Keratinocyte (primary cell): Measurements from ENCODE around the gene TMEM147.

Source experiments
- CTCF ChIP-seq, 3 experiments: IDR thresholded peaks in 1 of 3; conservative IDR thresholded peaks in 1 of 3; optimal IDR thresholded peaks in 1 of 3; 2 replicates in 2 of 3; 3 replicates in 1 of 3; pipeline versions ENCODE3 to v1.5.1; 2011; ENCODE audit warnings: low read length in 3 of 3, mild to moderate bottlenecking in 3 of 3, moderate library complexity in 2 of 3, control low read depth in 1 of 3, inconsistent platforms in 1 of 3; ENCODE audit not compliant: insufficient read depth in 2 of 3; ENCODE audit errors: extremely low read depth in 1 of 3
- EZH2 ChIP-seq: IDR thresholded peaks from one replicate; pipeline ENCODE4 v1.6.1; 2012; ENCODE audit warnings: inconsistent platforms, mild to moderate bottlenecking, low read length, moderate library complexity

- TF ChIP-seq CTCF (optimal IDR thresholded peaks at IDR 0.05 in 1 of 3, IDR thresholded peaks at IDR 0.05 in 1 of 3, conservative IDR thresholded peaks at IDR 0.05 in 1 of 3; ENCODE audit: extremely low read depth in 1 of 3, insufficient read depth in 2 of 3, low read length in 3 of 3) (no peak), EZH2 (no peak)
Measured at GRCh38 chr19:35569281-35569781, 23.9 kb downstream of the TMEM147 start.
